ENCODE data around the gene SRP9. TPM values are rescaled to one million over a fixed set of nuclear protein-coding genes. Genes with fewer than 3 reads are reported as not detected.
A peak's percentile ranks its signal among the peaks of the same experiment; 100 is the strongest.
"Not testable (repeated sequence)": the region's sequence is repeated elsewhere in the genome, so short reads cannot be mapped to it uniquely, and the experiment has no call there.

The SRP9 gene
- total and polyA plus RNA-seq, 3 experiments from 2014 or later = 293 to 339 (median 339) TPM

- Mint-ChIP-seq H3K4me1 (peaks cover 7 to 14% (median 14%) of the 10 kb centered on the region in 3 donors), H3K27ac (peak overlapping the region in 2 of 8 donors; percentile 56 to 72), H3K4me3 (peak overlapping the region; percentile 78 to 87 (median 80))
- CTCF ChIA-PET = interaction anchor here (1.5 kb wide), 1 partner anchor 33 kb away, joined by 5 read pairs; the partner anchor contains the start of gene SRP9
- not testable (repeated sequence) for H3K4me3 ChIP-seq (ENCODE audit: low read length); H3K9me3 Mint-ChIP-seq; H3K36me3 Mint-ChIP-seq; H3K36me3 ChIP-seq (ENCODE audit: insufficient read depth, low read length); H3K27ac ChIP-seq (ENCODE audit: low read depth, low read length); H3K27me3 Mint-ChIP-seq; DNase-seq; H3K27me3 ChIP-seq (ENCODE audit: insufficient read depth, low read length, poor library complexity, severe bottlenecking); H3K4me1 ChIP-seq (ENCODE audit: insufficient read depth, low read length); H3K9me3 ChIP-seq (ENCODE audit: low read length)
- POLR2A ChIA-PET = interaction anchor here (1.0 kb wide), 1 partner anchor 15 kb away, joined by 3 read pairs; no protein-coding TSS in a partner anchor
These were observed 33.2 kb downstream of the SRP9 start for GRCh38 chr1:225810579-225811538.

- Mint-ChIP-seq H3K4me3 (peak overlapping the region in 3 of 7 donors; percentile 26 to 82 (median 65)), H3K27ac (peak overlapping the region in 1 of 8 donors; percentile 17), H3K4me1 (peaks cover 7 to 14% (median 14%) of the 10 kb centered on the region in 3 donors), H3K9me3 (no peaks in the 10 kb centered on the region), H3K36me3 (no peaks in the 10 kb centered on the region), H3K27me3 (peaks cover 2 to 3% of the 10 kb centered on the region in 2 donors)
- H3K27me3 ChIP-seq (ENCODE audit: insufficient read depth, low read length, poor library complexity, severe bottlenecking) = no peaks in the 10 kb centered on the region
- no peaks in the 10 kb centered on the region for H3K36me3 ChIP-seq (ENCODE audit: insufficient read depth, low read length)
- ChIA-PET CTCF (interaction anchor here (1.1 to 1.5 kb wide), 2 partner anchors 14 to 34 kb away, joined by 3 to 5 read pairs; partner anchors contain the start of gene SRP9), POLR2A (interaction anchor here (1.0 kb wide), 1 partner anchor 14 kb away, joined by 3 read pairs; no protein-coding TSS in a partner anchor)
- H3K9me3 ChIP-seq (ENCODE audit: low read length) = no peaks in the 10 kb centered on the region
- DNase-seq = no peak
- no peaks in the 10 kb centered on the region for H3K4me1 ChIP-seq (ENCODE audit: insufficient read depth, low read length)
- H3K4me3 ChIP-seq (ENCODE audit: low read length) = no peak overlapping the region
- H3K27ac ChIP-seq (ENCODE audit: low read depth, low read length) = no peak overlapping the region
These were observed 34.2 kb downstream of the SRP9 start for GRCh38 chr1:225811622-225812487.

DNA sequence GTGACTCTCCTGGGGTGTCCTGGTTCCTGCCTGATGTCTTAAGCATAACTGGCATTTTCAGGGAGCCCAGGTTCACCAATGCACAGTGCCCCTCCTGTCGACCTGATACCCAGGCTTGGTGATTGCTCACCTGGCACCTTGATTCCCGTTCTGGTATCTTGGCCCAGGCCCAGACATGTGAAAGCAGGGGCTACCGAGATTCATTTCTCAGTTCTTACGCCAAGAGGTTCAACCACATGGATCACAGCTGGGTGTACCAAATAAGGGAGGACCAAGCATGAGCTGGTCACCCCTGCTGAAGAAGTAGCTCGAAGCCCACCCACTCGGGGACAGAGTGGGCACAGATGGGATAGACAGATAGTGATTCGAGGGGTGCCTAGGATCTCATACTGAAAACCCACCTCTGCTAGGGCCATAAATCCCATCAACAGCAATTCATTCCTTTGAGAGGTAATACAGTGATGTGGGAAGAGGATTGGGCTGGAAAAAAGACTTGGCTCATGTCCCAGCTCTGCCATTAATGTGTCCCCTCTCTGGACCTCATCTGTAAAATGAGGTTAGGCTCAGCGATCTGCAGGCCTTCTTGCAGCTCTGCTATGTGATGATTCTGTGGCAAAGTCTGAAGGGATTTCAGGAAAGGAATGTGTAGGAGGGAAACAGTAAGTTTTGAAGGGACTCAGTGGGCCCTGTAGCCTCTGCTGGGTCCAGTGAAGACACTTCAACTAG is 35.0 kb downstream of the SRP9 start:
- no peaks in the 10 kb centered on the region for H3K4me1 ChIP-seq (ENCODE audit: insufficient read depth, low read length)
- CTCF ChIA-PET = interaction anchor here (1.1 to 1.5 kb wide), 2 partner anchors 13 to 35 kb away, joined by 3 to 5 read pairs; partner anchors contain the start of gene SRP9
- H3K36me3 ChIP-seq (ENCODE audit: insufficient read depth, low read length) = no peaks in the 10 kb centered on the region
- H3K27ac ChIP-seq (ENCODE audit: low read depth, low read length) = no peak overlapping the region
- H3K27ac Mint-ChIP-seq = peak overlapping the region in 1 of 8 donors; percentile 73
- H3K27me3 ChIP-seq (ENCODE audit: insufficient read depth, low read length, poor library complexity, severe bottlenecking) = no peaks in the 10 kb centered on the region
- H3K27me3 Mint-ChIP-seq = peaks cover 2 to 3% of the 10 kb centered on the region in 2 donors
- no peak for DNase-seq
- no peaks in the 10 kb centered on the region for H3K9me3 ChIP-seq (ENCODE audit: low read length)
- peaks cover 7 to 14% (median 14%) of the 10 kb centered on the region in 3 donors for H3K4me1 Mint-ChIP-seq
- POLR2A ChIA-PET = no interaction called here
- no peaks in the 10 kb centered on the region for H3K9me3 Mint-ChIP-seq
- no peak overlapping the region for H3K4me3 Mint-ChIP-seq
- no peak overlapping the region for H3K4me3 ChIP-seq (ENCODE audit: low read length)
- H3K36me3 Mint-ChIP-seq = no peaks in the 10 kb centered on the region

GRCh38 chr1:225813214-225813964 is 35.8 kb downstream of the SRP9 start:
- Histone ChIP-seq H3K4me1 (ENCODE audit: insufficient read depth, low read length) (no peaks in the 10 kb centered on the region), H3K27me3 (ENCODE audit: insufficient read depth, low read length, poor library complexity, severe bottlenecking) (no peaks in the 10 kb centered on the region), H3K9me3 (ENCODE audit: low read length) (no peaks in the 10 kb centered on the region), H3K36me3 (ENCODE audit: insufficient read depth, low read length) (no peaks in the 10 kb centered on the region), H3K4me3 (ENCODE audit: low read length) (no peak overlapping the region), H3K27ac (ENCODE audit: low read depth, low read length) (no peak overlapping the region)
- Mint-ChIP-seq H3K27me3 (peaks cover 0 to 2% of the 10 kb centered on the region in 2 donors), H3K27ac (no peak overlapping the region), H3K4me1 (peaks cover 7 to 14% (median 14%) of the 10 kb centered on the region in 3 donors), H3K4me3 (peak overlapping the region in 1 of 7 donors; percentile 10), H3K9me3 (no peaks in the 10 kb centered on the region), H3K36me3 (no peaks in the 10 kb centered on the region)
- DNase-seq = no peak
- ChIA-PET CTCF (interaction anchor here (0.7 to 1.1 kb wide), 3 partner anchors 12 to 97 kb away, joined by 3 read pairs; no protein-coding TSS in a partner anchor), POLR2A (no interaction called here)

- Mint-ChIP-seq H3K27me3 (no peaks in the 10 kb centered on the region), H3K36me3 (no peaks in the 10 kb centered on the region), H3K4me1 (peaks cover 5 to 13% (median 13%) of the 10 kb centered on the region in 3 donors), H3K27ac (no peak overlapping the region), H3K4me3 (no peak overlapping the region), H3K9me3 (no peaks in the 10 kb centered on the region)
- H3K36me3 ChIP-seq (ENCODE audit: insufficient read depth, low read length) = no peaks in the 10 kb centered on the region
- no peaks in the 10 kb centered on the region for H3K27me3 ChIP-seq (ENCODE audit: insufficient read depth, low read length, poor library complexity, severe bottlenecking)
- no peaks in the 10 kb centered on the region for H3K4me1 ChIP-seq (ENCODE audit: insufficient read depth, low read length)
- no peak for DNase-seq
- H3K4me3 ChIP-seq (ENCODE audit: low read length) = no peak overlapping the region
- ChIA-PET CTCF (interaction anchor here (0.7 kb wide), 1 partner anchor 96 kb away, joined by 3 read pairs; no protein-coding TSS in a partner anchor), POLR2A (no interaction called here)
- no peak overlapping the region for H3K27ac ChIP-seq (ENCODE audit: low read depth, low read length)
- H3K9me3 ChIP-seq (ENCODE audit: low read length) = no peaks in the 10 kb centered on the region
These were observed 36.8 kb downstream of the SRP9 start for GRCh38 chr1:225814381-225814780.

DNA sequence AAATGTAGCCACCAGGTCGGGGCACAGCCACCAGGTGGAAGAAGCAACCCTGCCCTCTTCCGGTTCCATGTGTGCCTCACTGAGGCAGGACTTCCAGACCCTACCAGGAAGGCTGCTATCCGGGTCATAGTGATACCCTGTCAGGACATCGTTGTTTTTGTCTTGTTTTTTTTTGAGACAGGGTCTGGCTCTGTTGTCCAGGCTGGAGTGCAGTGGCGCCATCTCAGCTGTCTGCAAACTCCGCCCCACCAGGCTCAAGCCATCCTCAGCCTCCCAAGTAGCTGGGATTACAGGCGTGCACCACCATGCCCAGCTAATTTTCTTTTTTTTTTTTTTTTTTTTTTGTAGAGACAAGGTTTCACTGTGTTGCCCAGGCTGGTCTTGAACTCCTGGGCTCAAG is 37.5 kb downstream of the SRP9 start:
- H3K27ac Mint-ChIP-seq; H3K27me3 Mint-ChIP-seq; H3K4me3 ChIP-seq (ENCODE audit: low read length); POLR2A ChIA-PET; H3K4me1 Mint-ChIP-seq; H3K4me3 Mint-ChIP-seq; H3K27ac ChIP-seq (ENCODE audit: low read depth, low read length); DNase-seq; H3K4me1 ChIP-seq (ENCODE audit: insufficient read depth, low read length); H3K9me3 Mint-ChIP-seq; H3K36me3 ChIP-seq (ENCODE audit: insufficient read depth, low read length); H3K27me3 ChIP-seq (ENCODE audit: insufficient read depth, low read length, poor library complexity, severe bottlenecking); H3K9me3 ChIP-seq (ENCODE audit: low read length); H3K36me3 Mint-ChIP-seq; CTCF ChIA-PET: not testable (repeated sequence)

All from CD8-positive, alpha-beta memory T cell (primary cell).